ENCODE measurements around the gene SPRR2E. TPM values are rescaled to one million over a fixed set of nuclear protein-coding genes. Genes with fewer than 3 reads are reported as not detected.
A peak's percentile ranks its signal among the peaks of the same experiment; 100 is the strongest.

The SPRR2E gene
- total and polyA plus RNA-seq, 2 donors from 2014 or later: not detected

- H3K4me3 ChIP-seq (ENCODE audit: low read length in 3 of 3): no peak overlapping the region
- no peaks in the 10 kb centered on the region for H3K4me1 ChIP-seq (ENCODE audit: control insufficient read depth in 2 of 3, insufficient read depth in 2 of 3, low read depth in 1 of 3, low read length in 3 of 3)
- FAIRE-seq (no peak), DNase-seq (peak in 1 of 5 donors; percentile 58)
- H3K36me3 ChIP-seq (ENCODE audit: control insufficient read depth in 2 of 3, insufficient read depth in 3 of 3, low read length in 3 of 3): no peaks in the 10 kb centered on the region
- no peaks in the 10 kb centered on the region for H3K27me3 ChIP-seq (ENCODE audit: control insufficient read depth, insufficient read depth, low read length)
- TF ChIP-seq CTCF (IDR thresholded peaks at IDR 0.05; ENCODE audit: borderline replicate concordance, extremely low read depth, insufficient read depth): no peak
- H3K9me3 ChIP-seq (ENCODE audit: control insufficient read depth in 2 of 3, insufficient read depth in 1 of 3, low read length in 3 of 3): no peaks in the 10 kb centered on the region
- intact Hi-C loops (cut with DNase I): no loop called here
- H3K27ac ChIP-seq (ENCODE audit: low read depth in 2 of 2, low read length in 2 of 2): no peak overlapping the region
- no peak overlapping the region for H3K9ac ChIP-seq (ENCODE audit: low read length in 3 of 3)
Observed at GRCh38 chr1:153049211-153049610, 45.1 kb downstream of the SPRR2E start.

Other genes starting within 250 kb of the SPRR2E start
- gene LCE7A, start 234.5 kb downstream of the SPRR2E start, total RNA-seq: not detected
- gene LCE7A, start 234.5 kb downstream of the SPRR2E start, polyA plus RNA-seq (ENCODE audit: insufficient read depth, low read depth, low replicate concordance): not detected
- gene SMCP, start 216.2 kb downstream of the SPRR2E start, total RNA-seq: not detected
- gene SMCP, start 216.2 kb downstream of the SPRR2E start, polyA plus RNA-seq (ENCODE audit: insufficient read depth, low read depth, low replicate concordance): not detected
- not detected for gene IVL, start 186.0 kb downstream of the SPRR2E start, total RNA-seq
- gene IVL, start 186.0 kb downstream of the SPRR2E start, polyA plus RNA-seq (ENCODE audit: insufficient read depth, low read depth, low replicate concordance): not detected
- not detected for gene SPRR5, start 147.3 kb downstream of the SPRR2E start, total RNA-seq
- not detected for gene SPRR5, start 147.3 kb downstream of the SPRR2E start, polyA plus RNA-seq (ENCODE audit: insufficient read depth, low read depth, low replicate concordance)
- gene SPRR4, start 123.9 kb downstream of the SPRR2E start, total RNA-seq: not detected
- gene SPRR4, start 123.9 kb downstream of the SPRR2E start, polyA plus RNA-seq (ENCODE audit: insufficient read depth, low read depth, low replicate concordance): not detected
- gene SPRR1A, start 110.4 kb downstream of the SPRR2E start, total RNA-seq: not detected
- not detected for gene SPRR1A, start 110.4 kb downstream of the SPRR2E start, polyA plus RNA-seq (ENCODE audit: insufficient read depth, low read depth, low replicate concordance)
- not detected for gene SPRR3, start 92.8 kb downstream of the SPRR2E start, total RNA-seq
- not detected for gene SPRR3, start 92.8 kb downstream of the SPRR2E start, polyA plus RNA-seq (ENCODE audit: insufficient read depth, low read depth, low replicate concordance)
- gene SPRR1B, start 63.3 kb downstream of the SPRR2E start, total RNA-seq: not detected
- not detected for gene SPRR1B, start 63.3 kb downstream of the SPRR2E start, polyA plus RNA-seq (ENCODE audit: insufficient read depth, low read depth, low replicate concordance)
- gene SPRR2D, start 53.4 kb downstream of the SPRR2E start, total RNA-seq: not detected
- not detected for gene SPRR2D, start 53.4 kb downstream of the SPRR2E start, polyA plus RNA-seq (ENCODE audit: insufficient read depth, low read depth, low replicate concordance)
- 0.60 TPM for gene SPRR2A, start 37.0 kb downstream of the SPRR2E start, total RNA-seq
- gene SPRR2A, start 37.0 kb downstream of the SPRR2E start, polyA plus RNA-seq (ENCODE audit: insufficient read depth, low read depth, low replicate concordance): not detected
- gene SPRR2B, start 22.9 kb downstream of the SPRR2E start, total RNA-seq: not detected
- not detected for gene SPRR2B, start 22.9 kb downstream of the SPRR2E start, polyA plus RNA-seq (ENCODE audit: insufficient read depth, low read depth, low replicate concordance)
- not detected for gene SPRR2F, start 19.0 kb upstream of the SPRR2E start, total RNA-seq
- not detected for gene SPRR2F, start 19.0 kb upstream of the SPRR2E start, polyA plus RNA-seq (ENCODE audit: insufficient read depth, low read depth, low replicate concordance)
- not detected for gene SPRR2G, start 56.4 kb upstream of the SPRR2E start, total RNA-seq
- gene SPRR2G, start 56.4 kb upstream of the SPRR2E start, polyA plus RNA-seq (ENCODE audit: insufficient read depth, low read depth, low replicate concordance): not detected
- gene LELP1, start 108.9 kb upstream of the SPRR2E start, total RNA-seq: not detected
- gene LELP1, start 108.9 kb upstream of the SPRR2E start, polyA plus RNA-seq (ENCODE audit: insufficient read depth, low read depth, low replicate concordance): not detected
- gene PRR9, start 123.1 kb upstream of the SPRR2E start, total RNA-seq: not detected
- not detected for gene PRR9, start 123.1 kb upstream of the SPRR2E start, polyA plus RNA-seq (ENCODE audit: insufficient read depth, low read depth, low replicate concordance)
- not detected for gene LORICRIN, start 165.2 kb upstream of the SPRR2E start, total RNA-seq
- not detected for gene LORICRIN, start 165.2 kb upstream of the SPRR2E start, polyA plus RNA-seq (ENCODE audit: insufficient read depth, low read depth, low replicate concordance)
- not detected for gene PGLYRP3, start 218.4 kb upstream of the SPRR2E start, total RNA-seq
- gene PGLYRP3, start 218.4 kb upstream of the SPRR2E start, polyA plus RNA-seq (ENCODE audit: insufficient read depth, low read depth, low replicate concordance): not detected

All from kidney (tissue), 14 donors.